Stimulated activated CD8-positive, alpha-beta memory T cell treated with anti-CD3 and anti-CD28 coated beads, Interleukin-4, amount 100 ng/mL, for 48 hours (primary cell): ENCODE measurements around the gene NHSL2.

Source experiments
- DNase-seq: peaks from one replicate; pipeline ENCODE4 v3.0.0-alpha.2; 2020

NHSL2 gene

GRCh38 chrX:72021975-72022374 lies 111.3 kb downstream of the NHSL2 start:
- DNase-seq, result no peak

- no peak for DNase-seq
These were observed 112.4 kb downstream of the NHSL2 start for GRCh38 chrX:72023071-72023470.

- DNase-seq, result no peak
These were observed 114.7 kb downstream of the NHSL2 start for GRCh38 chrX:72025236-72025770.

GRCh38 chrX:72026341-72027023 lies 115.8 kb downstream of the NHSL2 start:
- no peak for DNase-seq

- no peak for DNase-seq
These were observed 116.6 kb downstream of the NHSL2 start for GRCh38 chrX:72027024-72027913.

- no peak for DNase-seq
These were observed 117.3 kb downstream of the NHSL2 start for GRCh38 chrX:72027914-72028307.

- no peak for DNase-seq
These were observed 118.2 kb downstream of the NHSL2 start for GRCh38 chrX:72028701-72029470.

GRCh38 chrX:72029483-72030411 lies 119.1 kb downstream of the NHSL2 start:
- DNase-seq, result no peak

GRCh38 chrX:72030431-72030830 lies 119.8 kb downstream of the NHSL2 start:
- no peak for DNase-seq

GRCh38 chrX:72031118-72031517 lies 120.5 kb downstream of the NHSL2 start:
- DNase-seq, result no peak

- DNase-seq, result no peak
These were observed 121.0 kb downstream of the NHSL2 start for GRCh38 chrX:72031634-72032033.

GRCh38 chrX:72037601-72038000 lies 127.0 kb downstream of the NHSL2 start:
- DNase-seq, result no peak

GRCh38 chrX:72038016-72038415 lies 127.4 kb downstream of the NHSL2 start:
- no peak for DNase-seq

- no peak for DNase-seq
These were observed 128.2 kb downstream of the NHSL2 start for GRCh38 chrX:72038868-72039267.

- no peak for DNase-seq
These were observed 129.9 kb downstream of the NHSL2 start for GRCh38 chrX:72040506-72040905.

- no peak for DNase-seq
These were observed 130.5 kb downstream of the NHSL2 start for GRCh38 chrX:72041176-72041575.

GRCh38 chrX:72041871-72042851 lies 131.5 kb downstream of the NHSL2 start:
- no peak for DNase-seq

- DNase-seq, result no peak
These were observed 132.2 kb downstream of the NHSL2 start for GRCh38 chrX:72042852-72043248.

- DNase-seq, result no peak
These were observed 133.0 kb downstream of the NHSL2 start for GRCh38 chrX:72043636-72044035.

- no peak for DNase-seq
These were observed 134.5 kb downstream of the NHSL2 start for GRCh38 chrX:72045141-72045540.
